Activated CD4-positive, CD25-positive, alpha-beta regulatory T cell treated with anti-CD3 and anti-CD28 coated beads, Interleukin-2, amount 50 U/mL, for 24 hours (primary cell): Measurements from ENCODE around the gene RTTN.
A peak's percentile ranks its signal among the peaks of the same experiment; 100 is the strongest.

Experiments
- ATAC-seq, 2 donors: fragments of 150-1000 bp; cut with Tn5 transposase; one replicate each; pipeline ENCODE4 v1.10.0; 2021; ENCODE audit warnings: mild to moderate bottlenecking in 1 of 2, moderate library complexity in 1 of 2

The RTTN gene

DNA sequence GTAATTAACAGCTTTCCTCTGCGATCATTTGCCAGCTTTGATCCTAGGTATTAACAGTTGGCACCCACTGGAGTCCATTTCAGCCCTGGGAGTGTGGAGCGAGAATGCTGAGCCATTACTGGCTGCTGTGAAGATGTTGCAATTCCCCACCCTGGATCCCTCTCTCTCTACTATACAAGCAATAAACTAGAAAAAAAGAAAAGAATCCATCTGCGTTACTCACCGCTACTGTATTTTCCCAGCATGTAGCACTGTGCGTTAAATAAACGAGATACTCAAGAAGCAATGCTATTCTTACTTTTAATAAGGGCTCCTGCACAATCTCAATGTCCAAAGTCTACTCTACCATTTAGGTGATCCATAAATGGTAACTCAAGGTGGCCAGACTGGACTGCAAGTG is 8.5 kb downstream of the RTTN start:
- ATAC-seq, result no peak

DNA sequence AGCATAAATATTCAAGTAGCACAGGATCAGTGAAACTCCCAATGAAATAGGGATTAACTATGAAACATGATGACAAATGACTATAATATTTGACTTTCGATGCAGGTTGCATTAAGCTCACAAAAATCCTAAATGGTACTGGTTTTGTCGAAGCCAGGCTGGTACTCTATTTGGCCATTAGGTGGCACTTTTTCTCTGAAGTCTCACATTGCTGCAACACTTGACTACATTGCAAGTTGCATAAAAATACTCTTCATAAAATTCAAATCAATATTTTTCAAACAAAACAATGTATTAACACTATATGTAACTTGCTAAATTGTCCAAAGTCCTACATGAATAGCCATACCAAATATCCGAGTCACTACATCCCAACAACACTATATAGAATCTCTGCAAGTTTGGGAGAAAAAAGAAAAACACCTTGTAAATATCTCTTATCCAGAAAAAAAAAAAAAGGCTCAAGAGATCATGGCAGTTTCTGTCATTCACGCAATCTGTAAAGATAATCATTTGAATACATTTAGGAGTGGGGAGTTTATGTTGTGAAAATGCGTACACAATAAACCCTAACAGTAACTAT is 9.5 kb downstream of the RTTN start:
- ATAC-seq, result no peak

DNA sequence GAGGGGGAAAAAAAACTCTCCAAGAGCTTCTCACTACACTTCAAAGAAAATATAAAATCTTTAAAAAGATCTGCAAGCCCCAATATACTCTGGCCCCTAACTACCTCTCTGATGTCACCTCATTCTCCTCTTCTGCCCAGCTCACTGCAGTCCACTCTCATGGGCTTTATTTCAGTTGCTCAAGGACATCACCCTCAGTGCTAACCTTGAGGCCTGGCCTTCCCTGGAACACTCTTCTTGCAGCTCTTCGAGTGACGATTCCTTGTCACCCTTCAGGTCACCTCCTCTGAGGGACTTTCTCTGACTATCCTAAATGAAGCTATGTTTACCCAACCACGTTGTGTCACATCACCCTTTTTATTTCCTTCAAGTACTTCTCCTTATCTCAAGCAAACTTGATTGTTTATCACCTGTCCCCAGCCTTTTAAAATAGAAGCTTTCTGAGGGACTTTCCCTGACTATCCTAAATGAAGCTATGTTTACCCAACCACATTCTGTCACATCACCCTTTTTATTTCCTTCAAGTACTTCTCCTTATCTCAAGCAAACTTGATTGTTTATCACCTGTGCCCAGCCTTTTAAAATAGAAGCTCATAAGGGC is 10.4 kb downstream of the RTTN start:
- no peak for ATAC-seq

DNA sequence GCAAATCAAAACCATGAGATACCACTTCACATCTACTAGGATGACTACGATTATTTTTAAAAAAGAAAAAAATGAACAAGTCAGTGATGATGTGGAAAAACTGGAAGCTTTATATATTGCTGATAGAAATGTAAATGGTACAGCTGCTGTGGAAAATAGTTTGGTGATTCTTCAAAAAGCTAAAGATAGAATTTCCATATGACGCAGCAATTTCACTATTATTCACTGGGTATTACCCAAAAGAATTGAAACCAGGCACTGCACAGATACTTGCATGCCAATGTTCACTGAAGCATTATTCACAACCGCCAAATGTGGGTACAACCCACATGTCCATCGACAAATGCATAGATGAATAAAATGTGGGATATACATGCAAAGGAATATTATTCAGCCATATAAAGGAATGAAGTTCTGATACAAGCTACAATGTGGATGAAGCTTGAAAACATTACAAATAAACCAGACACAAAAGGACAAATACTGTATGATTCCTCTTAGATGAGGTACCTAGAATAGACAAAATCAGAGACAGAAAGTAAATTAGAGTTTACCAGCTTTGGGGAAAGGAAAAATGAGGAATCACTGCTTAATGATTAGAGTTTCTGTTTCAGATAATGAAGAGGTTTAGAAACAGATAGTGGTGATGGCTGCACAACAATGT is 11.1 kb downstream of the RTTN start:
- peak; percentile 84 to 85 for ATAC-seq

DNA sequence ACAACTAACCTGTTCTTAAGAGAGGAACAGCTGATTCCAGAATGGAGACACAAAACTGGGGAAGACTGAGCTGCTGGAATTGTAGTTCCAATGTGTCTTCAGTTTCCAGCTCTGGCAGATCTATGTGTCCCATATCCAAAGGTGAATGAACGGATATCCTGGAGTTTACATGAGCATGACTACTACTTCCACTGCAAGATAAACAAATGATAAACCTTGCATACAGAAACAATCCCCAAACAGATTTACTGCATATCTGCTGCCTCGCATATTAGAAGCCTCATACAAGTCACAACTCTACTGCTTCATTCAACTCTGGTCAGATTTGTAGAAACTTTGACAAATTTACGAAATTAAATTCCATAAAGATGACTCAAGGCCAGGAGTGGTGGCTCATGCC is 15.0 kb downstream of the RTTN start:
- no peak for ATAC-seq

DNA sequence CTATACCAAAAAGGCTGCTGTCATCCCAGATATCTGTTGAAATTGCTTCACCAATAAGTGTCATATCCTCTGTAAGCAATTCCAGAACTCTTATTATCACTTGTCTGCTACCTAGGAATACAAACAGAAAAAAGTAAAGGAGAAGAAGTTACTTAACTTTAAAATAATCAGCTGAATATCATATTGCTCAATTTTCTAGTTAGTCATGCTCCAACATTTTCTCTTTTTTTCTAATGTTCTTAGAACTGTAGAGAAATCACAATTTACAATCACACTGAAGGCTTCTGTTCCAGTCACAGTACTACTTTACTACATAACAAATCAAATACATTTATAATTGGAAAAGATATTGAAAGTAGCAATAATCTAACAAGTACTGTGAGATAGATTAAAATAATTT is 17.4 kb downstream of the RTTN start:
- ATAC-seq, result no peak

DNA sequence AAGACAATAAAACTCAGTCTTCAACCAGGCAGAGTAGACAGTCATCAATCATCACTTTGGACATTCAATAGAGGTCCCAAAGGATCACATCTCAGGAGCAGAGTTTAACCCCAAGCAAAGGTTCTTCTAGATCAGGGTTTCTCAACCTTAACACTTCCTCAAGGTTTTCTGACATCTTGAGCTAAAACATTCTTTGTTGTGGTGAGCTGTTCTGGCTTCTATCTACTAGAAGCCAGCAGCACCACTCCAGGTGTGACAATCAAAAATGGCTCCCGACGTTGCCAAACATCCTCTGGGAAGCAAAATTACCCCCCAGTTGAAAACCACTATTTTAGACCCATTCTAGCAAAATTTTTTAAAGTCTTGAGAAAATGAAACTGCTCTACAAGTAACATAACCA is 22.0 kb downstream of the RTTN start:
- no peak for ATAC-seq

DNA sequence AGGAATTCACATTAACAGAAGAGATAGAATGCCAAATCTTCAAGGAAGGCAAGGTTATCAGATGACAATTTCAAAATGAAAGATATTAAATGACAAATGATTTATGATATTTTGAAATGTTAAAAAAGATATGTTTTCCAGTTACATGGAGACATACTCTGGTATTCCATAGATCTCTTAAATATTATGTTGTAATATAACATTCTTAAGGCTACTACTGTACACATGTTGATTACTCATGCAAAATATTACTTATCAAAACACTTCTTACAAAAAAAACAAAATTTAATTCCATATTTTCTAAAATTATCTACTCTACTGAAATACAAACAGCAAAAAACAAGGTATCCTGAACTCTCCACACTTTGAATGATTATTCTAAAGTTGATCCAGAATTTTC is 22.9 kb downstream of the RTTN start:
- no peak for ATAC-seq

DNA sequence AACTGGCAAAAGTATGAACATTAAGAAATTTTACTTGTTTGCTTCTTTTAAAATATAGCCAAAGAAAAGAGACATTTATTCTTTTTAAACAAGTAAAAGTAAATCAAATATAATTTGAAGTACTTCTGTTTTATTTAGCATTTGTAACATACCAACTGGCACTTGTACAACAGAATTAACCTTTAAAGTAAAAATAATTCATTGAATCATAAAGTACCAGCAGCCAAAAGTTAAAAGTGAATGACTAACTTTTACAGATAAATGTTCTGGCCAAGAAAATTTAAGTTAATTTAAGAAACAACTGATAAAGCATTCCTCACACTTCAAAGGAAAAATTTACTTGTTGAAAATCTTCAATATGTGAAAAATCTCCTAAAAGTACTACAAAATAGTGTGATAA is 23.8 kb downstream of the RTTN start:
- no peak for ATAC-seq

DNA sequence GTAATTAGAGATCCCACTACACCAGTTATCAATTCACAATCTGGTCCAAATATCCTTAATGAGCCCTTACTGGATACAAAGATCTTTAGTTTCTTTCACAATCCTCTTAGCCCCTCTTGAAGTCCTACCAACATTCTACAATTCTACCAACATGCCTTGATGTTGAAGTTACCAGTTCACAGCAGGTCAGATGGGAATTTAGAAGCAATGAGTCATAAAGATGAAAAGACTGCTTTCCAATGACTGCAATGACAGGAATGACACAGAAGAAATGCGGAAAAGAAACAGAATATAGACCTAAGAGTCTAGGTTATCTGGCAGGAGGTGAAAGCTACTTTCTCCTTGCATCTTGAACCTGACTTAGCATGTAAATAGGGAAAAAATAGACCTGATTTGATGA is 24.5 kb downstream of the RTTN start:
- no peak for ATAC-seq

DNA sequence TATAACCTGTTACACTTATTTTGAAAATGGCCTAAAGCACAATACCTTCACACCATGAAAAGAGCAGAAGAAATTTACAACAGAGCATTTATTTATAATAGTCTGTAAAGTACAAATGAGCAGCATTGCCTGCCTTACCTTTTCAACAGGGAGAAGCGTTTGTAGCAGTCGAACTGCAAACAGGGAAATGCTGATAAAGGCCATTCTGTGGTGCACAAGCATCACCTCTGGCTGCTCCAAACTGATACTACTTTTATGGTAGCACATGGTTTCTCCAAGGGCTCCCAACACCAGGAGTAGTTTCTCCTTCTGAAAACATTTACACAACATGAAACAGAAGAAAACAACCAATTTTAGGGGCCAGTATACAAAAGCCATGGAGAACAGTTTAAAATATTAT is 28.9 kb downstream of the RTTN start:
- no peak for ATAC-seq

DNA sequence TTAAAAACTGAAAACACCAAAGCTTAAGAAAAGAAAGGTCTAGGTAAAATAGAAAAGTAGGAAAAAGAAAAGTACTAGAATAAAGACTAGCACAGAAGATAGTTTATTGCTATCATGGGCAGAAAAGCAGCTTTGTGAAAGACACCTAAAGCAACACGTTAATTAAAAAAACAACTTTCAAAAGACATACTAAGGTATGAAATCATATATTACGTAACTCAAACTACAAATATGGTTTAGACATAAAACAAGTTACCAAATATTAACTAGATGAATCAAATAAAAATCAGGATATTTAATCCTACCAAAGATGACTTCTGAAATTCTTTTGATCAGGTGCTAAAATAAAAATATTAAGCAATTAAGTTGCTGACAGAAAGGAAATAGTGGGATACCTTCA is 30.3 kb downstream of the RTTN start:
- no peak for ATAC-seq

DNA sequence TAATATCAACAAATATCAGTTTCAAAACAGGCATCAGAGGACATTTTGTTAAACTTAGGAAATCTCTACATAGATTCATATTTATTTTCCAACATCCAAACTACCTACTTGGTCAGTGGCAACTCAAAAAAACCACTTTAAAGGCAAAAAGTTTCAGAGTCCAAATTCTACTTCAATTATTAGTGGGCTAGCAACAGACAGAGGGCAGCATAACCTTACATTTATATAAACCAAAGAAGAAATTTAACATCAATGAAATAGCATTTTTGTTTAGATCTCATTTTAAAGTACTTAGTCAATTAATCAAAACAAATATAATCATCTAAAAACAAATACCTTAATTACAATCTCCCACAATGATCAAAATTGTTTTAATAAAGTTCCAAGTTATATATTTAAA is 33.3 kb downstream of the RTTN start:
- ATAC-seq, result no peak

DNA sequence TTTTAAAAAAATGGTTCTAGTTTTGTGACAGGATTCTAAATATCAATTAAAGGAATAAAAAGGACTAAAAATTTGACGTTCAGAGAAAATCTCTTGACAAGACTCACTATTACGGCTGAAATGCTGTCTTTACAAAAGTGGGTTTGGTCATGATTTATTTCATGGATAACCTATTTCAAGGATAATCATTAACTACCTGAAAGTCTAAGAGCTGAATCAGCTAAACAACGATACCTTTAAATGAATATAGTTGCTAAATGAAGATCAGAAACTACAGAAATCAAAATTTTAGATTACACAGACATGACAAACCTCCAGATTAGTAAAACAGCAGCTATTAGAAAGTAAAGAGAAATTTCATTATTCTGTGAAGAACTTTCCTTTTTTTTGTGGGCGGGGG is 35.7 kb downstream of the RTTN start:
- no peak for ATAC-seq

DNA sequence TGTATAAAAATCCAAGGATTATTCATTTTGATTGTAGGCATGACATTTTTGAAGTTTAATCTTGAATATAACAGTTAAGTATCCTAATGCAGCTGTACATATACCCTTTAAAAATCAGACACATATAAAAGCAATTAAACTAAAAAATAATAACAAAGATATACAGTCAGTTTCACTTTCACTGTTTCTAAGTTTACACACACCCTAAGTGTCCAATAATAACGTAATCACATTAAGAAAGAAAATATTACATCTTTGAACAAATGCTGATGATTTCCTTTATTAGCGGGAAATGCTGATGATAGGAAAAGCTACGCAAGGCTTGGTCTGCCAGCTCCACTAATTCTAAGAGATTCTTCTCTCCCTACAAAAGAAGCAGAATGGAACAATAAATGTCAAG is 38.8 kb downstream of the RTTN start:
- ATAC-seq, result no peak

DNA sequence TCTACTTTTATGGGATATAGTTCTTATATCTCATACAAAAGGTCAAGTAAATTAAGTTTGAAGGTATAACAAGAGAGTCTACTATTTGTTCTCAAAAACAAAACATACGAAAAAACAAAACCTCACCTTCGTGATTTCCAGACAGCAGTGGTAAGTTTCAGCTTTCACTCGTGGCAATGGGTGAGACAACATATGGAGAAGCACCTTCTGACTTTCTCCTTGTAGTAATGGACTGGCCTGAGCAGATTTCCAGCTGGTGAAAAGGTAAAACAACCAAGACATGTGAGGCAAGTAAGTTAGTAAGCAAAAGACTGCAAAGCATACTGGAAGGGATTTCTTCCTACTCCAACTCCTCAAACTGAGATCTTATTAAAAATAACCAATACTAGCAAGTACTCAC is 39.6 kb downstream of the RTTN start:
- no peak for ATAC-seq

DNA sequence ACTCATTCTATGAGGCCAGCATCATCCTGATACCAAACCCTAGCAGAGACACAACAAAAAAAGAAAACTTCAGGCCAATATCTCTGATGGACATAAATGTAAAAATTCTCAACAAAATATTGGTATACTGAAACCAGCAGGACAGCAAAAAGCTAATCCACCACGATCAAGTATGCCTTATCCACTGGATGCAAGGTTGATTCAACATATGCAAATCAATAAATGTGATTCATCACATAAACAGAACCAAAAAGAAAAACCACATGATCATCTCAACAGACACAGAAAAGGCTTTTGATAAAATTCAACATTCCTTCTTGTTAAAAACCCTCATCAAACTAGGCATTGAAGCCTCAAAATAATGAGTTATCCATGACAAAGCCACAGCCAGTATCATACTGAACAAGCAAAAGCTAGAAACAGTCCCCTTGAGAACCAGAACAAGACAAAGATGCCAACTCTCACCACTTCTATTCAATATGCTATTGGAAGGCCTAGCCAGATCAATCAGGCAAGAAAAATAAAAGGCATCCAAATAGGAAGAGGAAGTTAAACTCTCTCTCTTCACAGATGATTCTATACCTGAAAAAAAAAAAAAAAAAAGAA is 45.3 kb downstream of the RTTN start:
- peak in 1 of 2 donors; percentile 24 for ATAC-seq

DNA sequence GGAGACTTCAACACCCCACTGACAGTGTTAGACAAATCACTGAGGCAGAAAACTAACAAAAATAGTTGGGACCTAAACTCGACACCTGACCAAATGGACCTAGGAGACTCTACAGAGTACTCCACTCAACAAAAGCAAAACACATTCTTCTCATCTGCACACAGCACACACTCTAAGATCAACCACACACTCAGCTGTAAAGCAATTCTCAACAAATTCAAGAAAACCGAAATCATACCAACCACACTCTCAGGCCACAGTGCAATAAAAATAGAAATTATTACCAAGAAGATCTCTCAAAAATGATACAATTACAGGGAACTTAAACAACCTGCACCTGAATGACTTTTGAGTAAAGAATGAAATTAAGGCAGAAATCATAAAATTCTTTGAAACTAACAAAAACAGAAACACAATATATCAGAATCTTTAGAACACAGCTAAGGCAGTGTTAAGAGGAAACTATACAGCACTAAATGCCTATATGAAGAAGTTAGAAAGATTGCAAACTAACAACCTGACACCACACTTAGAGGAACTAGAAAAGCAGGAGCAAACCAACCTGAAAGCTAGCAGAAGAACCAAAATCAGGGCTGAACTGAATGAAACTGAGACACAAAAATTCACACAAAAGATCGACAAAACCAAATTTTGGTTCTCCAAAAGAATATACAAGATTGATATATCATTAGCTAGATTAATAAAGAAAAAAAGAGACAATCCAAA is 46.3 kb downstream of the RTTN start:
- ATAC-seq, result no peak

DNA sequence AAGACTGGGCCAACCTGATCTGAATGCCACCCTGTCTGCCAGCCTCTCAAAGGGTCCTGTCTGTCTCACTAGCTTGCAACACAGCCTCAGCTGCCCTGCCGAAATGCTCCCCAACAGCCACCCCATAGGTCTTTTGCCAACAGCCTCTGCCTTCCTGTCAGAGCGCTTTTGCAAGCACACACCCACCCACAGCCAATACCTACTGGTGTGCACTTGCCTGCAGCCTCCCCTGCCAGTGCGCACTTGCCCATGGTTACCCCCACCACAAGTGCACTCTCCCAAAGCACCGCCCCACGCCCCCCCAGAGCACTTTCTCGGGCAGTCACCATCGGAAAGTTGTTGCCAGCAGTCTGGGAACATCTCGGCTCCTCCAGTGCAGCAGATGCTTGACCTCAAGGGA is 48.6 kb downstream of the RTTN start:
- ATAC-seq, result no peak

DNA sequence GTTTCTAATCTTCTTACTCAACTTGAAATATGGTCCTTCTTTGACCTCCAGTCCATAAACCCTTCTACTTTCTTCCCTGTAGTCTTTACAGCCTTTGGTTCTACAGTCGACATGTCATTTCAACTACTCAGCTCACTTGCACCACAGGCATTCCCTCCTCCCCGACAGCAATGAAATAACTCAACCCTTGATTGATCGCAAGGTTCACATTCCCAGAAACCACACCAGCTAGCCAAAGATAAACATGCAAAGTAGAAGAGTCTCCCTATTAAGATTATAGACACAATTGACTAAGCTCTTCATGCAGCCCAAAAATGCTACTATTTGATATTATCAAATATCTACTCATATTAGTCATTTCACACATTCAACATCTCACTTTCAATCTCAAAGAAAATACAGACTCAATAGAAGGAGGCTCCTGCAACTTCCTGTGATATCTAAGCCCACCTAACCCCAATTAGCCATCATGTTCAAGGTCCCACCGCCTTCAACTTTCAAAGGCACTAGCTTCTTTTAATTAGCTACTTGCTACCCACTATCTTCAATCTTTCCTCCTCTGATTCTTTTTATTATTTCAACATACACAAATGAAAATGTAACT is 50.8 kb downstream of the RTTN start:
- ATAC-seq, result no peak

DNA sequence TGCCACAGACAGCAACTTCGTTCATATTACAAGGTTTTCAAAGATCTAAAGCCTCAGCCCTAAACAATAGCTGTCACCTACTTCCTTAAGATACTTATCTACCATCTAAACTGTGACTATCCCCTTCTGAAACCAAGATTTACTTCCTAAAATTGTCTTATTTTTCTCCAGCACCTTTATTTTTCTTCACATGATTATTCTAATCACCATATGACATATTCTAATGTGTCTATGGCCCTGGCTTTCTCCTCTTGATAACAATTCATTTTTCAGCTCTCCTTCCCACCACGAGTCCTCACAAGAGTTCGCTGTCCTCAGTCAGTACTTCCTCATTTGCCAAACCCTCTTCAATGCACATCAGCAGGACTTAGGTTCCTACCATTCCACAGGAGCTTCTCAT is 53.9 kb downstream of the RTTN start:
- ATAC-seq, result no peak

DNA sequence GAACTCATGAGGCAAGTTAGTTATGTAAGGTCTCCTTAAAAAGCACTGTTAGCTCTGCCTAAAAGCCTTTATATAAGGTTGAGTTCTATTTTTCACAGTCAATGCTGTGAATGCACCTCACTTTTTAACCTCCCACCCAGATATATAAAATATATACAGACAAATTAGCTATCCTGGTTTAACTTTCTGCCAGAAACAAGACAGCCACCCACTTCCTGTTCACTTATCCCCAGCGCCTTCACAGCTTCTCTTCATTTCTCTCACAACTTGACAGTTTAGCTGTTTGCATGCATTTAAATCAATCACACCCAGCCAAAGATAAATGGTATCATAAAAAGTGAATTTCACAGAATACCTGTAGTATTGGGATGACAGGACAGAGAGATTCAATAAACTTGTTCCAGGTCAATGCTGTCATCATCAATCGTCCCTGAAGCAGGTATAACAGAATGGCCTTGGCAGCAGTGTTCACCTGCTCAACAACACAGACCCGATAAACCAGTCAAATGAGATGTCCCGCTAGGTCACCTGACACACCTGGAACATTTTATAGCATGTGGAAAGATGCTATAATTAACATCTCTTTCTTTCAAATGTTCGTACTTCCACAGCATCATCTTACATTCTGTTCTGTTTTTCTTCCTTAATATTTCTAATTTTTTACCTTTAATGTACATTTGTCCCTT is 55.7 kb downstream of the RTTN start:
- no peak for ATAC-seq

DNA sequence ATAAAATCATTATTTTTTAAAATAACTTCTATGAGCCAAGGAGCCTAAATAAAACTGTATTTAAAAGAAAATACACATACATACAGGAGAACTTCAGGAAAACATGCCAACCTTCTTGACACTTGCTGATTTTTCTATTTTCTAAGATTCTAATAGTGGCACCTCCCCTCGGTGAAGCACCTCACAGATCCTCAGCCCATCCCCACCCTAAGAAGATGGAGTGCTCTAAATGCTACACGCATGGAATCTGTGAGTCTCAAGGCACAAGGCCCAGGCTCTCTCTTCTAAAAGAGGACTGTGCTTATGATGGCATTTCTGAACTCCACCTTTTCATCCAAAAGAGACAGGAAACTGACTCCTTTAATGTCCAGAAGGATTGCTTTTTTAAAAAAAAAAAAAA is 56.3 kb downstream of the RTTN start:
- ATAC-seq, result no peak
